GM20000 (cell line): ENCODE results near the gene ZCCHC4.

ENCODE experiments used
- DNase-seq: peaks from one replicate; pipeline ENCODE4 v3.0.0; 2012; ENCODE audit warnings: low spot score
- TF ChIP-seq, protein P1 (sequence below): IDR thresholded peaks from 2 replicates; pipeline ENCODE4 v1.5.1; 2012; ENCODE audit warnings: mild to moderate bottlenecking, control low read depth; ENCODE audit errors: extremely low read depth, missing control alignments

Gene ZCCHC4

DNA sequence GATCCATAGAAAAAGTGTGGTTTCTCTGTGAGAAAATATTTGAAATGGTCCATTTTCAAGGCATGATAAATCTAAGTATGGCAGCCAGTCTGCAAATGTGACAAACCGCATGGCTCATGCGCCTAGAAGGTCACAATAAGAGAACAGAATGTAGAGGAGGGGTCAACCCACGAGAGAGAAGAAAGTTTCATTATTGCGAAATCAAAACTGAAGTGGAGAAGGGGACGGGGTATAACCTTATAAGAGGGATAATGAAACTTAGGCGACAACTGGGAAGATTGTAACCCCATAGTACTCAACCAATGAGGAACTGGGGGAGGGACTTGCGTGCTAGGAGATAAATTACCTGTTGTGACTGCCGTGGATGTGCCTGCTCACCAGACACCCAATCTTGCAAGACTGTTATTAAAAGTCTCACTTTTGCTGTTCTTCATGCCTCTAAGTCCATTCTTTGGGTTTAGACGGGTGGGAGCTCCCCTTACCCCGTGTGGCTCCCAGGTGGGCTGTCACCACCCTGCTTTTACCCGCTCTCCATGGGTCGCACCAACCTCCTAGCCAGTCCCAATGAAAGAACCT is 21.3 kb upstream of the ZCCHC4 start:
- DNase-seq = no peak
- TF ChIP-seq, protein P1, sequence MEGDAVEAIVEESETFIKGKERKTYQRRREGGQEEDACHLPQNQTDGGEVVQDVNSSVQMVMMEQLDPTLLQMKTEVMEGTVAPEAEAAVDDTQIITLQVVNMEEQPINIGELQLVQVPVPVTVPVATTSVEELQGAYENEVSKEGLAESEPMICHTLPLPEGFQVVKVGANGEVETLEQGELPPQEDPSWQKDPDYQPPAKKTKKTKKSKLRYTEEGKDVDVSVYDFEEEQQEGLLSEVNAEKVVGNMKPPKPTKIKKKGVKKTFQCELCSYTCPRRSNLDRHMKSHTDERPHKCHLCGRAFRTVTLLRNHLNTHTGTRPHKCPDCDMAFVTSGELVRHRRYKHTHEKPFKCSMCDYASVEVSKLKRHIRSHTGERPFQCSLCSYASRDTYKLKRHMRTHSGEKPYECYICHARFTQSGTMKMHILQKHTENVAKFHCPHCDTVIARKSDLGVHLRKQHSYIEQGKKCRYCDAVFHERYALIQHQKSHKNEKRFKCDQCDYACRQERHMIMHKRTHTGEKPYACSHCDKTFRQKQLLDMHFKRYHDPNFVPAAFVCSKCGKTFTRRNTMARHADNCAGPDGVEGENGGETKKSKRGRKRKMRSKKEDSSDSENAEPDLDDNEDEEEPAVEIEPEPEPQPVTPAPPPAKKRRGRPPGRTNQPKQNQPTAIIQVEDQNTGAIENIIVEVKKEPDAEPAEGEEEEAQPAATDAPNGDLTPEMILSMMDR = no peak

DNA sequence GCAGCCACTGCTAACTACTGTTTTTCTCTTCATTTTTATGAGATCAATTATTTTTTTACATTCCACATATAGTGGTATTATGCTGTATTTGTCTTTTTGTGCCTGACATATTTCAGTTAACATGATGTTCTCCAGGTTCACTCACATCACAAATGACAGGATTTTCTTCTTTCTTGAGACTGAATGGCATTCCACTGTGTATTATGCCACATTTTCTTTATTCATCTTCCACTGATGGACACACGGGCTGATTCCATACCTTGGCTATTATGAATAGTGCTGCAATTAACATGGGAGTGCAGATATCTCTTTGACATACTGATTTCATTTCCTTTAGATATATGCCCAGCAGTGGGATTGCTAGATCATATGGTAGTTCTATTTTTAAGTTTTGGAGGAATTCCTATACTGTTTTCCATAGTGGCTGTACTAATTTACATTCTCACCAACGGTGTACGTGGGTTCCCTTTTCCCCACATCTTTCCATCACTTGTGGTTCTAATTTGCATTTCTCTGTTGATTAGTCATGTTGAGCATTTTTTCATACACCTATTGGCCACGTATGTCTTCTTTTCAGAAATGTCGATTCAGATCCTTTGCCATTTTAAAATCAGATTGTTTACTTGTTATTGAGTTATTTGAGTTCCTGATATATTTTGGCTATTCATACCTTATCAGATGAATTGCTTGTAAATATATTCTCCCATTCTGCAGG is 14.9 kb upstream of the ZCCHC4 start:
- DNase-seq = no peak
- TF ChIP-seq, protein P1 = no peak

DNA sequence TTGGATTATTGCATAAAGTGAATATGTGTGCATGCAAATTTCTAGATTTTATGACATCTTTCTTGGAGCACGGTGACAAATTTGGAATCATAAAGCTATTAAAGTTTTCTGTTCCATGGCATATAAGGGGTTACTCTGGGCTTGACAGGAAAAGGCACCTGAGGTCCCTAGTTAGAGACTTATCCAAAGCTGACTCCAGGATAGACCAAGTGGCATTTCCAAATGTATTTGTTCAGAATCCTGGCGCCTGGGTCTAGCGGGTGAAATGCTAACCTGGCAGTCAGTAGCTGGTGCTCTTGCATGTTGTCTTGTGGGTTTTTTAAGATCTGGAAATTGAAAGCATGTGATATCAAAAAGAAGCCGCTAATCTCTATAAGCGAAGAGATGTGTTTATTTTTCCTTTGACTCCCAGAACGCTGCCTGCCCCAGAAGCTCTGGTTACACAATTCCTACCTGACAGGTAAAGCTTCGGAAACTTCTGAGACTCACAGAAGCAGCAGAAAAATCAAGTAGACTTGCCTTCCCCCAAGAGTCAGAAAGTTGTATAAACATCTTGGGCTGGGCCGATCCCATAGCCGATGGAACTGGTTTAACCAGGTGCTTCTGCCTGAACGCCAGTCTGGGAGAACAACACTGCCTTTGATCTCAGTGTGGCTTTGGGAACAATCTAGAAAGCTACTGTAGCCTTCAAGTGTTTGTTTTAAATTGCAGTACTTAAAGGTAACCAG is 12.9 kb upstream of the ZCCHC4 start:
- DNase-seq = no peak
- TF ChIP-seq, protein P1 = no peak

DNA sequence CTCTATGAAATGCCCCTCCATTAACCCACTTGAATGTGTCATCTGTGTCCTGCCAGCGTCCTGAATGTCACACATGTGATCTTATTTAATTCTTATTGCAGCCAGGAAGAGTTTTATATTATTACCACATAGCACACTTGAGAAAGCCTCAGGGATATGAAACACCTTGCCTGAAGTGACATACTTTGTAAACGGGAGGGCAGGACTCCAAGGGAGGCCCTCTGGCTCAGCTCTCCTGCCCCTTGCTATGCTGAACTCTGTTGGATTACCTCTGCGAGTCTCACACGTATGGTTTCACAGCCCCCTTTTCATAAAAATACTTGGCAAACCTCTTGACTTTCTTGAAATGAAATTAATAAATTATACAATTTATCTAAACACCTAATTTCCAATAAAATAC is 11.1 kb upstream of the ZCCHC4 start:
- no peak for DNase-seq
- TF ChIP-seq, protein P1 = no peak

DNA sequence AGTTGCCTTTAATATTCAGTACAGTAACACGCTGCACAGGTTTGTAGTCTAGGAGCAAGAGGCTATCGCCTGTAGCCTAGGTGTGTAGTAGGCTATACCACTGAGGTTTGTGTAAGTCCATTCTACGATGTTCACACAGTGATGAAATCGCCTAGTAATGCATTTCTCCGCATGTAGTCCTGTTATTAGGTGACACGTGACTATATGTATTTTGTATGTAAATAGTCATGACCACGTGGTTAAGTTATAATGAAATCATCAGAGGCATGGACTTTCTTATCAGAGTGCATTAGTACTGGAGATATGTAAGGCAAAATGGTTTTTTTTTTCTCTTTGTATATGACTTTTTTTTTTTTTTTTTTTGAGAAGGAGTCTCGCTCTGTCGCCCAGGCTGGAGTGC is 9.9 kb upstream of the ZCCHC4 start:
- TF ChIP-seq, protein P1 = no peak

DNA sequence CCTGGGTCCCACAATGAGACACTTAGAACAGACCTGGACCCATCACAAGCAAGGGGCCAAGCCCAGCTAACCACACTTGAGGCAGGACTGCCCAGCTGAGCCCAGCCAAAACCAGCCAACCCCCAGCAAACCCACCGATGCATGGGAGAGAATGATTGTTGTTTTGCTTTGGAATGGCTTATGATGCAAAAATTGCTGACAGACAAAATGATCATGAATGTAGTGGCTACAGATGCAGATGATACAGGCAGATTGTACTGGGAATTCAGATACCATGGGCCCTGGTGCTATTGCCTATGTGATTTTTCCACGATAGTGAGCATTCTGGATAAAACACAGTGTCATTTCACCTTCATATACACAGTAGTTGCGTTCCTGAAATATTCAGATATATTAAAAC is 9.0 kb upstream of the ZCCHC4 start:
- TF ChIP-seq, protein P1 = no peak
- no peak for DNase-seq

More for the DNA sequence above, 9.9 kb upstream of the ZCCHC4 start:
- DNase-seq = no peak

DNA sequence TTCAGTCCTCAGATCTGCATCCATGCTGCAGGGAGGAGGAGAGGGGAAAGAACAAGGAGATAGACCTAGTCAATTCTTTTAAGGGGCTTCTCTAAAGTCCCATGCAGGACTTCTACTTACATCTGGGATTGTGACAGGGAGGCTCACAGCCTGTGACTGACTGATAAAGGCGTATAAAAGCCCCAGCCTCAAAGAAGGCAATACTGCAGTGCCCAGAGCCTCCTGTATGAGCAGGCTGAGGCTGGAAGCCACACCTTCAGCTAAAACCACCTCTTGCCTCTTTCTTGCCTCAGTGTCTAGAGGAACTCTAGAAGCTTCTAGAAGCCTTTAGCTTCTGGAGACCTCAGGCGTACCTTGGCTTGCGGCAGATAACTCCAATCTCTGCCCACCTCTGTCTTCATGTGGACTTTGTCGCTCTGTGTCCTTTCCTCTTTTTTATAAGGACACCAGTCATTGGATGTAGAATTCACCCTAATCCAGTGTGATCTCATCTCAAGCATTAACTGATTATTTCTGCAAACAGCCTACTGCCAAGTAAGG is 6.0 kb upstream of the ZCCHC4 start:
- TF ChIP-seq, protein P1 = no peak
- DNase-seq = no peak
